ENCODE data around the gene SHC2. TPM values are rescaled to one million over a fixed set of nuclear protein-coding genes. Genes with fewer than 3 reads are reported as not detected.

SHC2 gene
- total and polyA plus RNA-seq, 2 experiments from 2014 or later = 2.2 to 4.6 TPM

DNA sequence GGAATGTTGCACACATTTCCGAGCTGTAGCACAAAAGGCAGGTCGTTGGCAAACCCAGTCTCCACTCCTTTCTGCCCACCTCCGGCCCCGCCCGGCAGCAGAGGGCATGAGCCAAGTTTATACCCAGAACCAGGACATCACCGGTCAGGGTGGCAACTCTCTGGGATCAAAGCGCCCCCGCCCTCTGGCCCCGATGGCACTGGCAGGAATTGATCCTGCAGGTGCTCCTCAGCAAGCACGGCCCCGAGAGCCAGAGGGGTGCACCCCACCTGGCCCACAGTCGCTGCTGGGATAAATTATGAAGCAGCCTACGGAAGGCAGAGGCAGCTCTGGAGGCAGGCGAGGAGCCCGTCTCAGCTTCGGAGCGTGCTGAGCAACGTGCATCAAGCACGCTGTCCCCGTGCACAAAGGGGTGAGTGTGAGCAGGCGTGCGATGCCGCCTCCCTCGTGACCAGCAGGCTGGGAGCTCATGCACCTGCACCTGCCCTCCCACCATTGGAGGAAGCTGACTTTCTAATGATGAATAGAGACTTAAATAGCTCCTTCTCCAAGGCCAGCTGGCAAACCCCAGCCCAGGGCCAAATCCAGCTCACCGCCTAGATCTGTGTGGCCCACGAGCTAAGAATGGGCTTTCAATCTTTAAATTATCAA, 25.7 kb downstream of the SHC2 start:
- no peak overlapping the region; the same call in 2 of the 3 replicates for H3K4me3 Mint-ChIP-seq
- H3F3A ChIP-seq (replicated peaks; ENCODE audit: low read depth) = 0 out of 2 replicates have a peak, but pooled peaks cover 2% of the 10 kb centered on the region
- H3K36me3 Mint-ChIP-seq (ENCODE audit: low read depth) = peaks cover 9% of the 10 kb centered on the region
- H3K36me3 ChIP-seq (ENCODE audit: insufficient read depth) = no peaks in the 10 kb centered on the region
- no peaks in the 10 kb centered on the region for H3K9me2 ChIP-seq (ENCODE audit: insufficient read depth)
- no peak for ATAC-seq
- H3K4me2 ChIP-seq = no peak overlapping the region
- H3K27me3 Mint-ChIP-seq (ENCODE audit: insufficient read depth, low read depth, poor library complexity) = peaks cover 9% of the 10 kb centered on the region
- H3K4me1 Mint-ChIP-seq = 0 out of 3 replicates have a peak, but pooled peaks cover 2% of the 10 kb centered on the region
- no peak for DNase-seq (ENCODE audit: low spot score)
- no peak overlapping the region for H3K27ac ChIP-seq (ENCODE audit: low read depth)
- TF ChIP-seq CREB1 (CRISPR knock-in tag; IDR thresholded peaks at IDR 0.05; ENCODE audit: low read depth) = no peak
- no peak for TF ChIP-seq NANOG (IDR thresholded peaks at IDR 0.05; ENCODE audit: borderline replicate concordance)
- TF ChIP-seq STAT1 (IDR thresholded peaks at IDR 0.05; ENCODE audit: unreplicated experiment) = no peak
- TF ChIP-seq, protein P1, sequence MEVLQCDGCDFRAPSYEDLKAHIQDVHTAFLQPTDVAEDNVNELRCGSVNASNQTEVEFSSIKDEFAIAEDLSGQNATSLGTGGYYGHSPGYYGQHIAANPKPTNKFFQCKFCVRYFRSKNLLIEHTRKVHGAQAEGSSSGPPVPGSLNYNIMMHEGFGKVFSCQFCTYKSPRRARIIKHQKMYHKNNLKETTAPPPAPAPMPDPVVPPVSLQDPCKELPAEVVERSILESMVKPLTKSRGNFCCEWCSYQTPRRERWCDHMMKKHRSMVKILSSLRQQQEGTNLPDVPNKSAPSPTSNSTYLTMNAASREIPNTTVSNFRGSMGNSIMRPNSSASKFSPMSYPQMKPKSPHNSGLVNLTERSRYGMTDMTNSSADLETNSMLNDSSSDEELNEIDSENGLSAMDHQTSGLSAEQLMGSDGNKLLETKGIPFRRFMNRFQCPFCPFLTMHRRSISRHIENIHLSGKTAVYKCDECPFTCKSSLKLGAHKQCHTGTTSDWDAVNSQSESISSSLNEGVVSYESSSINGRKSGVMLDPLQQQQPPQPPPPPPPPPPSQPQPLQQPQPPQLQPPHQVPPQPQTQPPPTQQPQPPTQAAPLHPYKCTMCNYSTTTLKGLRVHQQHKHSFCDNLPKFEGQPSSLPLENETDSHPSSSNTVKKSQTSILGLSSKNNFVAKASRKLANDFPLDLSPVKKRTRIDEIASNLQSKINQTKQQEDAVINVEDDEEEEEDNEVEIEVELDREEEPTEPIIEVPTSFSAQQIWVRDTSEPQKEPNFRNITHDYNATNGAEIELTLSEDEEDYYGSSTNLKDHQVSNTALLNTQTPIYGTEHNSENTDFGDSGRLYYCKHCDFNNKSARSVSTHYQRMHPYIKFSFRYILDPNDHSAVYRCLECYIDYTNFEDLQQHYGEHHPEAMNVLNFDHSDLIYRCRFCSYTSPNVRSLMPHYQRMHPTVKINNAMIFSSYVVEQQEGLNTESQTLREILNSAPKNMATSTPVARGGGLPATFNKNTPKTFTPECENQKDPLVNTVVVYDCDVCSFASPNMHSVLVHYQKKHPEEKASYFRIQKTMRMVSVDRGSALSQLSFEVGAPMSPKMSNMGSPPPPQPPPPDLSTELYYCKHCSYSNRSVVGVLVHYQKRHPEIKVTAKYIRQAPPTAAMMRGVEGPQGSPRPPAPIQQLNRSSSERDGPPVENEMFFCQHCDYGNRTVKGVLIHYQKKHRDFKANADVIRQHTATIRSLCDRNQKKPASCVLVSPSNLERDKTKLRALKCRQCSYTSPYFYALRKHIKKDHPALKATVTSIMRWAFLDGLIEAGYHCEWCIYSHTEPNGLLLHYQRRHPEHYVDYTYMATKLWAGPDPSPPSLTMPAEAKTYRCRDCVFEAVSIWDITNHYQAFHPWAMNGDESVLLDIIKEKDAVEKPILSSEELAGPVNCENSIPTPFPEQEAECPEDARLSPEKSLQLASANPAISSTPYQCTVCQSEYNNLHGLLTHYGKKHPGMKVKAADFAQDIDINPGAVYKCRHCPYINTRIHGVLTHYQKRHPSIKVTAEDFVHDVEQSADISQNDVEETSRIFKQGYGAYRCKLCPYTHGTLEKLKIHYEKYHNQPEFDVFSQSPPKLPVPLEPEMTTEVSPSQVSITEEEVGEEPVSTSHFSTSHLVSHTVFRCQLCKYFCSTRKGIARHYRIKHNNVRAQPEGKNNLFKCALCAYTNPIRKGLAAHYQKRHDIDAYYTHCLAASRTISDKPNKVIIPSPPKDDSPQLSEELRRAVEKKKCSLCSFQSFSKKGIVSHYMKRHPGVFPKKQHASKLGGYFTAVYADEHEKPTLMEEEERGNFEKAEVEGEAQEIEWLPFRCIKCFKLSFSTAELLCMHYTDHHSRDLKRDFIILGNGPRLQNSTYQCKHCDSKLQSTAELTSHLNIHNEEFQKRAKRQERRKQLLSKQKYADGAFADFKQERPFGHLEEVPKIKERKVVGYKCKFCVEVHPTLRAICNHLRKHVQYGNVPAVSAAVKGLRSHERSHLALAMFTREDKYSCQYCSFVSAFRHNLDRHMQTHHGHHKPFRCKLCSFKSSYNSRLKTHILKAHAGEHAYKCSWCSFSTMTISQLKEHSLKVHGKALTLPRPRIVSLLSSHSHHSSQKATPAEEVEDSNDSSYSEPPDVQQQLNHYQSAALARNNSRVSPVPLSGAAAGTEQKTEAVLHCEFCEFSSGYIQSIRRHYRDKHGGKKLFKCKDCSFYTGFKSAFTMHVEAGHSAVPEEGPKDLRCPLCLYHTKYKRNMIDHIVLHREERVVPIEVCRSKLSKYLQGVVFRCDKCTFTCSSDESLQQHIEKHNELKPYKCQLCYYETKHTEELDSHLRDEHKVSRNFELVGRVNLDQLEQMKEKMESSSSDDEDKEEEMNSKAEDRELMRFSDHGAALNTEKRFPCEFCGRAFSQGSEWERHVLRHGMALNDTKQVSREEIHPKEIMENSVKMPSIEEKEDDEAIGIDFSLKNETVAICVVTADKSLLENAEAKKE (CRISPR knock-in tag; IDR thresholded peaks at IDR 0.05) = no peak
- TF ChIP-seq ZNF114 (CRISPR knock-in tag; IDR thresholded peaks at IDR 0.05) = no peak
- no peak for TF ChIP-seq JUNB (IDR thresholded peaks at IDR 0.05; ENCODE audit: unreplicated experiment)
- TF ChIP-seq, protein P2, sequence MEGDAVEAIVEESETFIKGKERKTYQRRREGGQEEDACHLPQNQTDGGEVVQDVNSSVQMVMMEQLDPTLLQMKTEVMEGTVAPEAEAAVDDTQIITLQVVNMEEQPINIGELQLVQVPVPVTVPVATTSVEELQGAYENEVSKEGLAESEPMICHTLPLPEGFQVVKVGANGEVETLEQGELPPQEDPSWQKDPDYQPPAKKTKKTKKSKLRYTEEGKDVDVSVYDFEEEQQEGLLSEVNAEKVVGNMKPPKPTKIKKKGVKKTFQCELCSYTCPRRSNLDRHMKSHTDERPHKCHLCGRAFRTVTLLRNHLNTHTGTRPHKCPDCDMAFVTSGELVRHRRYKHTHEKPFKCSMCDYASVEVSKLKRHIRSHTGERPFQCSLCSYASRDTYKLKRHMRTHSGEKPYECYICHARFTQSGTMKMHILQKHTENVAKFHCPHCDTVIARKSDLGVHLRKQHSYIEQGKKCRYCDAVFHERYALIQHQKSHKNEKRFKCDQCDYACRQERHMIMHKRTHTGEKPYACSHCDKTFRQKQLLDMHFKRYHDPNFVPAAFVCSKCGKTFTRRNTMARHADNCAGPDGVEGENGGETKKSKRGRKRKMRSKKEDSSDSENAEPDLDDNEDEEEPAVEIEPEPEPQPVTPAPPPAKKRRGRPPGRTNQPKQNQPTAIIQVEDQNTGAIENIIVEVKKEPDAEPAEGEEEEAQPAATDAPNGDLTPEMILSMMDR (conservative IDR thresholded peaks at IDR 0.05; ENCODE audit: low read depth in 2 of 2) = no peak
- no peak for TF ChIP-seq EZH2 (IDR thresholded peaks at IDR 0.05; ENCODE audit: low read depth, unreplicated experiment)
- no peak for TF ChIP-seq ZNF331 (CRISPR knock-in tag; IDR thresholded peaks at IDR 0.05; ENCODE audit: low read depth)
- TF ChIP-seq, protein P3, sequence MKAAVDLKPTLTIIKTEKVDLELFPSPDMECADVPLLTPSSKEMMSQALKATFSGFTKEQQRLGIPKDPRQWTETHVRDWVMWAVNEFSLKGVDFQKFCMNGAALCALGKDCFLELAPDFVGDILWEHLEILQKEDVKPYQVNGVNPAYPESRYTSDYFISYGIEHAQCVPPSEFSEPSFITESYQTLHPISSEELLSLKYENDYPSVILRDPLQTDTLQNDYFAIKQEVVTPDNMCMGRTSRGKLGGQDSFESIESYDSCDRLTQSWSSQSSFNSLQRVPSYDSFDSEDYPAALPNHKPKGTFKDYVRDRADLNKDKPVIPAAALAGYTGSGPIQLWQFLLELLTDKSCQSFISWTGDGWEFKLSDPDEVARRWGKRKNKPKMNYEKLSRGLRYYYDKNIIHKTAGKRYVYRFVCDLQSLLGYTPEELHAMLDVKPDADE (IDR thresholded peaks at IDR 0.05) = no peak
- TF ChIP-seq POLR2AphosphoS5 (IDR thresholded peaks at IDR 0.05; ENCODE audit: low read depth) = no peak
- no peak for TF ChIP-seq EZH2phosphoT487 (IDR thresholded peaks at IDR 0.05; ENCODE audit: unreplicated experiment)
- TF ChIP-seq, protein P4, sequence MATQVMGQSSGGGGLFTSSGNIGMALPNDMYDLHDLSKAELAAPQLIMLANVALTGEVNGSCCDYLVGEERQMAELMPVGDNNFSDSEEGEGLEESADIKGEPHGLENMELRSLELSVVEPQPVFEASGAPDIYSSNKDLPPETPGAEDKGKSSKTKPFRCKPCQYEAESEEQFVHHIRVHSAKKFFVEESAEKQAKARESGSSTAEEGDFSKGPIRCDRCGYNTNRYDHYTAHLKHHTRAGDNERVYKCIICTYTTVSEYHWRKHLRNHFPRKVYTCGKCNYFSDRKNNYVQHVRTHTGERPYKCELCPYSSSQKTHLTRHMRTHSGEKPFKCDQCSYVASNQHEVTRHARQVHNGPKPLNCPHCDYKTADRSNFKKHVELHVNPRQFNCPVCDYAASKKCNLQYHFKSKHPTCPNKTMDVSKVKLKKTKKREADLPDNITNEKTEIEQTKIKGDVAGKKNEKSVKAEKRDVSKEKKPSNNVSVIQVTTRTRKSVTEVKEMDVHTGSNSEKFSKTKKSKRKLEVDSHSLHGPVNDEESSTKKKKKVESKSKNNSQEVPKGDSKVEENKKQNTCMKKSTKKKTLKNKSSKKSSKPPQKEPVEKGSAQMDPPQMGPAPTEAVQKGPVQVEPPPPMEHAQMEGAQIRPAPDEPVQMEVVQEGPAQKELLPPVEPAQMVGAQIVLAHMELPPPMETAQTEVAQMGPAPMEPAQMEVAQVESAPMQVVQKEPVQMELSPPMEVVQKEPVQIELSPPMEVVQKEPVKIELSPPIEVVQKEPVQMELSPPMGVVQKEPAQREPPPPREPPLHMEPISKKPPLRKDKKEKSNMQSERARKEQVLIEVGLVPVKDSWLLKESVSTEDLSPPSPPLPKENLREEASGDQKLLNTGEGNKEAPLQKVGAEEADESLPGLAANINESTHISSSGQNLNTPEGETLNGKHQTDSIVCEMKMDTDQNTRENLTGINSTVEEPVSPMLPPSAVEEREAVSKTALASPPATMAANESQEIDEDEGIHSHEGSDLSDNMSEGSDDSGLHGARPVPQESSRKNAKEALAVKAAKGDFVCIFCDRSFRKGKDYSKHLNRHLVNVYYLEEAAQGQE (IDR thresholded peaks at IDR 0.05; ENCODE audit: unreplicated experiment) = no peak
- no peak overlapping the region for H3K4me3 ChIP-seq
- no peaks in the 10 kb centered on the region for H3K27me3 ChIP-seq (ENCODE audit: insufficient read depth)
- no peak overlapping the region for H3K27ac Mint-ChIP-seq
- no peaks in the 10 kb centered on the region for H4K20me1 ChIP-seq (replicated peaks; ENCODE audit: insufficient read depth)
- no peak overlapping the region for H2AFZ ChIP-seq
- no peaks in the 10 kb centered on the region for H3K4me1 ChIP-seq (ENCODE audit: insufficient read depth)
- H3K9me3 Mint-ChIP-seq = peaks cover 9% of the 10 kb centered on the region
- H3K79me2 ChIP-seq (replicated peaks; ENCODE audit: insufficient read depth) = no peaks in the 10 kb centered on the region

Measured in GM23338 (cell line).